NCI-H1417 (cell line): Measurements from ENCODE around the gene EFEMP1.
"Not testable (repeated sequence)": the region's sequence is repeated elsewhere in the genome, so short reads cannot be mapped to it uniquely, and the experiment has no call there.

ENCODE experiments used
- DNase-seq, 3 experiments: peaks; one replicate each; lab custom pipeline; 2025; lab: John Stamatoyannopoulos, UW

The EFEMP1 gene

GRCh38 chr2:55865096-55865835 lies 58.3 kb downstream of the EFEMP1 start:
- no peak for DNase-seq

- DNase-seq, result no peak
Observed at GRCh38 chr2:55864351-55865084, 59.1 kb downstream of the EFEMP1 start.

DNA sequence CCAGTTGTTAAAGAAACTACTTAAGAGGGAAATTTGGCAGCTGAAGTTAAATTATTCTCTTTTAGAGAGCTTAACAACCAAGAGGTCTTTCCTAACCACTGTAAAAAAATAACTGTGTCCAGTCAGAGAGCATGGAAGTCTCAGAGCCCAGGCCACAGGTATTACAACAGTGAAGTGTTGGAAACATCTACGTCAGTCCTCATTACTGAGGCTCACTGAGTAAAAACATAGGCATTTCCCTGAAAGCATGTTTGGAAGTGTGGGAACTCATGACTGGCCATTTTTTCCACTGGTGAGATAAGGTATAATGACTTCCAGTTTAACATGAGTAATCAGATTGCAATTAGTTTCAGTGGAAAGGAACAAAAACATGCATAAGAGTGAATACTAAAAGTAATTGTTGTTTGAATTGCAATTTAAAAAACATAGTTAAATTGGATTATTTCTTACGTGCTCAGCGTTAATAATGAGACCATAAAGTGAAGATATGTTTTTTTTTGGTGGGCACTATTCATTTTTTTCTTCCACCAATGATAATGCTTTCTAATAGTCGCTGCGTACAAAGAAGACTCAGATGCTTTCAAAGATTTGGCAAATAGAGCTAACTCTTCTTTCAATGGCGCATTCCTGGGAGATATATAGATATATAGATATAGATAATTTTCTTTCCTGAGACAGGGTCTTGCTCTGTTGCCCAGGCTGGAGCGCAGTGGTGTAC lies 60.8 kb downstream of the EFEMP1 start:
- DNase-seq, result no peak

- DNase-seq, result no peak
Observed at GRCh38 chr2:55862246-55862645, 61.3 kb downstream of the EFEMP1 start.

- no peak for DNase-seq
Observed at GRCh38 chr2:55861733-55862132, 61.8 kb downstream of the EFEMP1 start.

DNA sequence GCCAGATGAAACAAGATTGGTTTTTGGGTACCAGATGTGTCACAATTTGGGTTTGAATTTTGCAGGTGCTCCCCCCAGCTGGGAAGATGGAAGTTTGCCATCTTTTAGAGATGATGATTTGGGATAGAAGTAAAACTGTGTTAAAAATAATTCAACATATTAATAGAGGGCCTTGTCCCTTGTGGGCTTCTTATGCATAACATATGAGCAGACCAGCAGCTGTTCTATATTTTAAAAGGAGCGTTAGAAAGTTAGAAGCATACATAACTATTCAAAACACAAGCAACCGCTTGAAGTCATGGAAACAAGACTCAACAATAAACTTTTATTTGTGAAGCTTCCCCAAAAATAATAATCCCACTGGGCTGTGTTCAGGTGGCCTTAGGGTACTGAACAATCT lies 62.8 kb downstream of the EFEMP1 start:
- no peak for DNase-seq

- DNase-seq, result no peak
Observed at GRCh38 chr2:55859875-55860274, 63.7 kb downstream of the EFEMP1 start.

GRCh38 chr2:55857766-55858165 lies 65.8 kb downstream of the EFEMP1 start:
- DNase-seq, result no peak

DNA sequence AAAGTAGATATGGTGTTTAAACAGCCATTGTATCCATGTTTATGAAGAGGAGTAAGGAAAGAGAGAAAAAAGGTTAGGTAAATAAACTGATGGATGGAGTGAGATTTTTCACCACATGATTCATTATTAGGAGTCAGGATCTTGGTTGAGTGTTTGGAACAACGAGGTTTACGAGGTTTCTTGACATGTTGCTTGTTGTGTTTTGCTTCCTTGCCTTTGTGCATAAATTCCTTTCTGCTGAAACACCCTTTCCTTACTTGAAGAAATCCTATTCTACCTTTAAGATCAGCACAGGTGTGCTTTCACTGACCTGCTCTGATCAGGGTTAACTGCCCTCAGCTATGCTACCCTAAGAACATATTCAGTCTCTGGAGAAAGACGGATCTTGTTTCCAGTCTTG lies 66.6 kb downstream of the EFEMP1 start:
- DNase-seq, result no peak

- no peak for DNase-seq
Observed at GRCh38 chr2:55848096-55848495, 75.5 kb downstream of the EFEMP1 start.

DNA sequence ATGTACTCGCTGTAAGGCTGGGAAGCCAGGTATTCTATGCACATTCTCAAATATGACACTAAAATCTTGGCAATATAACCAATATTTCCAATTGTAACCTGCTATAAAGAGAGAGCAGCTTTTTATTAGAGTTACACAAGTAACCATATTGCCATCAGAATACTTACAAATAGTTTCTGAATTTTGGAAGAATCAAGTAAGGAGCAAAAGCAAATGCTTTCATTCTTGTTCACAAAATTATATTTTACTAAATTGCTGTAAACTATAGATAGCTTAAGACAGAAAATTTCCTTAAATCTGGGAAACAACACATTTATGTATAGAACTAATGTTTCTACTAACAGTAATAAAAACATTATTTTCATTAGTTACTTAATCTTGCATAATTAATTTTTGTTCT lies 77.2 kb downstream of the EFEMP1 start:
- DNase-seq, result no peak

GRCh38 chr2:55844986-55845385 lies 78.6 kb downstream of the EFEMP1 start:
- no peak for DNase-seq

- no peak for DNase-seq
Observed at GRCh38 chr2:55843994-55844345, 79.6 kb downstream of the EFEMP1 start.

DNA sequence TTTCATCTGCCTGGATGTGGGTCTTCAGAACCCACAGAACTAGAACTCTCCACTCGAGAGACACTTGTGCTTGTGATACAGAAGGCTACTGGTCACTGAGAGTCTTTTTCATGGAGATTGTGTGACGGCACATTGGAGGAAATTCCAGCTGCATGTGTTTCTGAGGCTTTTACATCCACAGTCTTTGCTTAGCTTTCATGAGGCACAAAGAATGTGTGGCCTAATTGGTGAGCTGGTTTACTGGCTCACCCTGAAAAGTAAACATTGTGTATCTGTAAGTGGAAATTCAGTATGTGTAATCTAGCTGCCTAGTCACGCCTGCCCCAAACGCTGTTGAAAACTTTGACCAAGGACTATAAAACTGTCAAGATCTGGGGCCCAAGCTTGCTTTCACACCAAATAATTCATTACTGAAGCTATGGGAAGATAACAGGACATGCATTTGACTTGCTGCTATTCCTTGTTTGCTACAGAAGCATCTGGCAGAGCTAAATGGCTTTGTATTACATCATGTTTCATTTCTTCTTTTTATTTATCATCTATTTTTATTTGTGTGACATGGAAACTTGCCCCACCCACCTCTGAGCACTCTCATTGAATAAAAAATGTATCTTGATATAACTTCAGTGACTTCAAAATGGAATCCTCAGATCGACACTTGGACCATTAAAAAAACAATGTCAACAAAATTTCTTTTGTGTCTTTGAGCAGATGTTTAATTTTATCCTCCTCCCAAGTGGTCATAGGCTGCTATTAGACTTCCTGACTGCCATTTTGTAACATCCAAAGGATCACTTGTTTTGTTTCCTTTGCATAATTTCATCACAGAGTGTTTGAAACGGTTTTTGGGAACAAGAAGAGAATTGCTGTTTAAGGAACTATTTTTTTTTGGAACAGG lies 80.2 kb downstream of the EFEMP1 start:
- DNase-seq, result peak; percentile 48 to 82 (median 71)

- no peak for DNase-seq
Observed at GRCh38 chr2:55842046-55842445, 81.5 kb downstream of the EFEMP1 start.

GRCh38 chr2:55840460-55840859 lies 83.1 kb downstream of the EFEMP1 start:
- peak in 1 of 3 experiments; percentile 24 for DNase-seq

- DNase-seq, result peak; percentile 91 to 98 (median 95)
Observed at GRCh38 chr2:55839182-55839819, 84.3 kb downstream of the EFEMP1 start.

DNA sequence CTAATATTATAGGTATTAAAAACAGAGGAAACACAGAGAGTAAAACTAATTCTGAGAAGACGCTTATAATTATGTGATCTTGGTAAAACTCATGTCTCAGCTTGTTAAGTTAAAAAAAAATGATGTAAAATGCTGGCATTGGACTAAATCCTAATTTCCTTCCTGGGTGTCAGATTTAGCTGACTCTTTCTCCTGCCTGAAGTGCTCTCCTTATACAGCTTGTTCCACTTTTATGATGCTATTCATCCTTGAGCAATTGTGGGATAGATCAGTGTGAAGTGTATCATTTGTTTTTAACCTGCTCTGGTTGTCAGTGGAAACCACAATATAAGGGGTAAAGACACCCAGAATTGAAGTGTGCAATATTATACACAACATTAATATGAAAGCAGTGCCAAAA lies 84.9 kb downstream of the EFEMP1 start:
- peak; percentile 60 to 89 (median 63) for DNase-seq

DNA sequence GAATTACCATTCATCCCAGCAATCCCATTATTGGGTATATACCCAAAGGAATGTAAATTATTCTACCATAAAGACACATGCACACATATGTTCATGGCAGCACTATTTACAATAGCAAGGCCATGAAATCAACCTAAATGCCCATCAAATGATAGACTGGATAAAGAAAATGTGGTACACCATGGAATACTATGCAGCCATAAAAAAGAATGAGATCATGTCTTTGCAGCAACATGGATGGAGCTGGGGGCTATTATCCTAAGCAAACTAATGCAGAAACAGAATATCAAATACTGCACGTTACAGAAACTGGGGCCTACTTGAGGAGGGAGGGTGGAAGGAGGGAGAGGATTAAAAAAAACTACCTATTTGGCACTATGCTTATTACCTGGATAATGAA lies 85.5 kb downstream of the EFEMP1 start:
- not testable (repeated sequence) for DNase-seq

GRCh38 chr2:55837073-55837472 lies 86.5 kb downstream of the EFEMP1 start:
- no peak for DNase-seq

GRCh38 chr2:55831671-55832410 lies 91.7 kb downstream of the EFEMP1 start:
- DNase-seq, result not testable (repeated sequence)
